HEK293T (cell line): ENCODE data around the gene SYCE3.
A peak's percentile ranks its signal among the peaks of the same experiment; 100 is the strongest.

Experiments
- CTCF ChIA-PET: fragments of 350-600 bp; formaldehyde crosslinking; extraction: SDS; loops from one replicate; lab custom pipeline; 2021; ENCODE audit warnings: antibody characterized with exemption, inconsistent platforms; lab: Yijun Ruan, JAX
- POLR2A ChIA-PET: fragments of 350-600 bp; formaldehyde crosslinking; extraction: SDS; loops from one replicate; lab custom pipeline; 2020; ENCODE audit warnings: antibody characterized with exemption, inconsistent platforms; lab: Yijun Ruan, JAX
- DNase-seq: peaks from one replicate; pipeline ENCODE4 v3.0.0; 2012; ENCODE audit warnings: mixed read lengths; ENCODE audit errors: extremely low spot score
- ARNT ChIP-seq: fragments of 450-650 bp; IDR thresholded peaks from 2 replicates; pipeline ENCODE4 v1.6.1; 2017; ENCODE audit warnings: mild to moderate bottlenecking
- BHLHE40 ChIP-seq: fragments of 450-650 bp; IDR thresholded peaks from 2 replicates; pipeline ENCODE4 v1.6.1; 2016; ENCODE audit warnings: mild to moderate bottlenecking, moderate library complexity, borderline replicate concordance
- CTBP1 ChIP-seq: fragments of 450-650 bp; IDR thresholded peaks from 2 replicates; pipeline ENCODE4 v1.6.1; 2016; ENCODE audit warnings: borderline replicate concordance
- ELF4 ChIP-seq: fragments of 450-650 bp; IDR thresholded peaks from 2 replicates; pipeline ENCODE4 v1.6.1; 2017; ENCODE audit warnings: antibody characterized with exemption
- FOXA1 ChIP-seq: fragments of 450-650 bp; IDR thresholded peaks from 2 replicates; pipeline ENCODE4 v1.6.1; 2016; ENCODE audit warnings: mild to moderate bottlenecking
- FOXK2 ChIP-seq: fragments of 450-650 bp; IDR thresholded peaks from 2 replicates; pipeline ENCODE4 v1.6.1; 2016; ENCODE audit warnings: mild to moderate bottlenecking
- FOXM1 ChIP-seq: fragments of 450-650 bp; IDR thresholded peaks from 2 replicates; pipeline ENCODE4 v1.6.1; 2017; ENCODE audit warnings: mild to moderate bottlenecking, borderline replicate concordance
- HDGF ChIP-seq: fragments of 450-650 bp; IDR thresholded peaks from 2 replicates; pipeline ENCODE4 v1.6.1; 2017; ENCODE audit warnings: antibody characterized with exemption, borderline replicate concordance
- L3MBTL2 ChIP-seq: fragments of 450-650 bp; conservative IDR thresholded peaks from 2 replicates; pipeline ENCODE4 v1.6.1; 2016; ENCODE audit warnings: mild to moderate bottlenecking
- LEF1 ChIP-seq: fragments of 450-650 bp; IDR thresholded peaks from 2 replicates; pipeline ENCODE4 v1.6.1; 2017; ENCODE audit warnings: mild to moderate bottlenecking, borderline replicate concordance
- NFRKB ChIP-seq: fragments of 450-650 bp; IDR thresholded peaks from 2 replicates; pipeline ENCODE4 v1.6.1; 2016; ENCODE audit warnings: mild to moderate bottlenecking, moderate library complexity
- SP1 ChIP-seq: fragments of 450-650 bp; IDR thresholded peaks from 2 replicates; pipeline ENCODE4 v1.6.1; 2017
- SUZ12 ChIP-seq: fragments of 450-650 bp; IDR thresholded peaks from 2 replicates; pipeline ENCODE4 v1.6.1; 2016; ENCODE audit warnings: mild to moderate bottlenecking
- TARDBP ChIP-seq: fragments of 450-650 bp; IDR thresholded peaks from 2 replicates; pipeline ENCODE4 v1.6.1; 2016
- ZNF384 ChIP-seq: fragments of 450-650 bp; IDR thresholded peaks from 2 replicates; pipeline ENCODE4 v1.6.1; 2016
- TF ChIP-seq, protein P1 (sequence below): fragments of 450-650 bp; IDR thresholded peaks from 2 replicates; pipeline ENCODE4 v1.6.1; 2016

SYCE3 gene

DNA sequence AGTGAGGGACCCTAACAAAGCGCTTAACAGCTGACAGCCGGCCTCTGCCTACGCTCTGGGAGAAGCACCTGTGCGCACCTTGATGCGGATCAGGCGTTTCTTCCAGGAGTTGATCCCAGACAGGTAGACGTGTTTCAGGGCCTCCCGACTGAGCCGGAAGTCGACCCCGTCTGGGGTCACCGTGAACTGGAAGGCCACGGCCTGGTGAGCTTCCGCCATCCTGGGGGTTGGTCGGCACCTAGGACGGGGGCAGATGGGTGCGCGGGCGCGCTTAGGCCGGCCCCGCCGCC, 14.9 kb upstream of the SYCE3 start:
- ChIA-PET CTCF (no interaction called here), POLR2A (interaction anchor here (1.1 to 1.7 kb wide), 3 partner anchors 11 to 70 kb away, joined by 3 read pairs; partner anchors contain the start of genes LMF2 and NCAPH2)
- TF ChIP-seq, protein P1, sequence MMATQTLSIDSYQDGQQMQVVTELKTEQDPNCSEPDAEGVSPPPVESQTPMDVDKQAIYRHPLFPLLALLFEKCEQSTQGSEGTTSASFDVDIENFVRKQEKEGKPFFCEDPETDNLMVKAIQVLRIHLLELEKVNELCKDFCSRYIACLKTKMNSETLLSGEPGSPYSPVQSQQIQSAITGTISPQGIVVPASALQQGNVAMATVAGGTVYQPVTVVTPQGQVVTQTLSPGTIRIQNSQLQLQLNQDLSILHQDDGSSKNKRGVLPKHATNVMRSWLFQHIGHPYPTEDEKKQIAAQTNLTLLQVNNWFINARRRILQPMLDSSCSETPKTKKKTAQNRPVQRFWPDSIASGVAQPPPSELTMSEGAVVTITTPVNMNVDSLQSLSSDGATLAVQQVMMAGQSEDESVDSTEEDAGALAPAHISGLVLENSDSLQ: no peak
- TF ChIP-seq SUZ12: no peak
- DNase-seq: no peak

DNA sequence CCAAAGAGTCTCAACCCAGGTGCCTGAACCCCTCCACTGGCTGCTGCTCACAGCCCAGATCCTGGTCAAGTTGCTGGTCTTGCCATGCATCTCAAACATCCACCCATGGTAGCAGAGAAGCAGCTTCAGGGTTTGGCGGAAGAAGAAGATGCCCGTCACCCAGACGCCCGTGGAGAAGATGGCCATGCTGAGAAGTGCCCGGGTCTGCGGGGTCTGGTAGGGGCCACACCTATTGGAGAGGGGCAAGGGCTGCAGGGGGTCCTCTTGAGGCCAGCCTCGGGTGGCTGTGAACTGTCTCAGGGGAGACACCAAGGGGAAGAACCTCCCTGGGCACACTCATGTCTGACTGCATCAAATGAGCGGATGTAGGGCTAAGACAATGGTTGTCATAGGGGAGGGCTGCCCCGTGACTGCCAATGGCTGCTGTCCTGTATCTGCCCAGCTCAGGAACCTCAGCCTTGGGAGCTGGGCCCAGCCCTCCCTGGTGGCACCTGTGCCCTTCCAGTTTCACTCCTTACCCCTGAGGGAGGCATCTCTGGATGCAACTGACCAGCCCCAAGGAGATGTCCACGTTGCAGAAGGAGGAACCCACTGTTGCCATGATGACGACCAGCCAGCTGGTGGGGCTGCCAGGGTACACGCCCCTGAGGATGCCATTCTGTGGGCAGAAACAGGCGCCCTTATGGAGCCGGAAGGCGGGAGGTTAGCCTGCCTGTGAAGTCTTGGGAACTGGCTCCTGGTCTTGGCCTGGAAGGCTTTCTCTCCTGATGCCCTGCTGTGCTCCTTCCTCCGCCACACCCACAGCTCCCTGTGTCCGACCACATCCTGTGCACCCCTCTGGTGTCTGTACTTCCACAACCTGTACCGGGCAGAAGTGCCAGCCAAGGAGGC, 14.3 kb upstream of the SYCE3 start:
- POLR2A ChIA-PET: interaction anchor here (1.0 to 1.7 kb wide), 5 partner anchors 8 to 69 kb away, joined by 3 to 4 read pairs (median 3); partner anchors contain the start of genes LMF2 and NCAPH2

DNA sequence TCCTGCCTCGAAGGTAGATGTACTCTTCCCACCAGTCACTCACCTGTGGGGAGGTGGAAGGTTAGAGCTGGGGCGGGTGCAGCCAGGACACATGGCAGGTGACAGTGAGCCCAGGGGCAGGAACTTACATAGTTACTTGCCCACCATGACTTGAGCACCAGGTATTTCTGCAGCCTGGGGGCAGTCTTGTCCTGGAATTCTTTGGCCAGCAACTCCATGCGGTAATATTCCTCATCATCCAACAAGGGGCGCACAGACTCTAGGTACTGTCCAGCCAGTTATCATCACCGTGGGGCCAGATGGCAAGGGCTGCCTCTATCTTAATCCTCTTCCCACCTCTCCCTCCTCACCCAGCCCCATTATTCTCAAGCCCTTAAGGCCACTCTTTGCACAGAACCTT, 13.4 kb upstream of the SYCE3 start:
- no peak for TF ChIP-seq NFRKB
- no peak for TF ChIP-seq LEF1
- TF ChIP-seq FOXA1: no peak
- no peak for TF ChIP-seq SUZ12
- TF ChIP-seq HDGF: no peak
- TF ChIP-seq SP1: no peak
- TF ChIP-seq CTBP1: no peak
- TF ChIP-seq FOXK2: no peak
- TF ChIP-seq, protein P1: no peak
- no peak for TF ChIP-seq ELF4
- no peak for TF ChIP-seq L3MBTL2
- no peak for TF ChIP-seq TARDBP
- no peak for TF ChIP-seq ARNT
- TF ChIP-seq BHLHE40: no peak
- no peak for TF ChIP-seq FOXM1
- TF ChIP-seq ZNF384: no peak
- DNase-seq: peak; percentile 54
- ChIA-PET POLR2A (interaction anchor here (1.0 to 2.0 kb wide), 5 partner anchors 9 to 51 kb away, joined by 3 to 14 read pairs (median 6); partner anchors contain the start of genes SCO2 and SYCE3), CTCF (interaction anchor here (1.3 kb wide), 1 partner anchor 45 kb away, joined by 8 read pairs; no protein-coding TSS in a partner anchor)

More for the DNA sequence above, 14.3 kb upstream of the SYCE3 start:
- TF ChIP-seq SUZ12: no peak
- no peak for TF ChIP-seq LEF1
- no peak for TF ChIP-seq ZNF384
- no peak for TF ChIP-seq BHLHE40
- CTCF ChIA-PET: interaction anchor here (1.3 kb wide), 1 partner anchor 44 kb away, joined by 8 read pairs; no protein-coding TSS in a partner anchor
- no peak for DNase-seq

DNA sequence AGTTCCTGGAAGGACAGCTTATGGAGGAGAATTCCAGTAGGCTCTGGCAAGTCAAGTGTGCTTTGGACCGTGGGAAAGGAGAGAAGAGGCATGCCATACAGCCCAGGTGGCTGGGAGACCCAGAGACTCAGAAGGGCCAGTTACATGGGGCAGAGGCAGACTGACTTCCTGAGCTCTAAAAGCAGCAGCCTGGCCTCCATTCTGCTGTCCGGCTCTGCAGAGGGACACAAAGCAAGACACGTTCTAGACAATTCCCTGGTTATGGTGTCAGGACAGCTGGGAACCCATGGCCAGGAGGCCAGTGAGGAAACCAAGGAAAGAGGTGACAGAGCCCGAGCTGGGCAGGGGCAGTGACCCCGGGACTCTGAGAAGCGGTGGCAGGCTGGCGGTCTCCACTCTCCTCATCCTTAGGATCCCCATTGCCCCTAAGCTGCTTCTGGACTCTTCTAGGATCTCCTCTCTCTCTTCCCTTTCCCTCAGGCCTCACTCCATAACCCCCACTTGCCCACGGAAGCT, 12.8 kb upstream of the SYCE3 start:
- TF ChIP-seq L3MBTL2: no peak
- no peak for TF ChIP-seq SUZ12
- no peak for TF ChIP-seq TARDBP
- TF ChIP-seq ARNT: no peak
- no peak for TF ChIP-seq FOXA1
- TF ChIP-seq BHLHE40: no peak
- TF ChIP-seq CTBP1: no peak
- TF ChIP-seq, protein P1: no peak
- no peak for DNase-seq
- POLR2A ChIA-PET: interaction anchor here (0.7 to 2.0 kb wide), 7 partner anchors 8 to 101 kb away, joined by 3 to 14 read pairs (median 4); partner anchors contain the start of genes SCO2 and SYCE3
- CTCF ChIA-PET: interaction anchor here (0.8 to 1.3 kb wide), 3 partner anchors 13 to 124 kb away, joined by 4 to 8 read pairs (median 5); partner anchors contain the start of gene SYCE3

DNA sequence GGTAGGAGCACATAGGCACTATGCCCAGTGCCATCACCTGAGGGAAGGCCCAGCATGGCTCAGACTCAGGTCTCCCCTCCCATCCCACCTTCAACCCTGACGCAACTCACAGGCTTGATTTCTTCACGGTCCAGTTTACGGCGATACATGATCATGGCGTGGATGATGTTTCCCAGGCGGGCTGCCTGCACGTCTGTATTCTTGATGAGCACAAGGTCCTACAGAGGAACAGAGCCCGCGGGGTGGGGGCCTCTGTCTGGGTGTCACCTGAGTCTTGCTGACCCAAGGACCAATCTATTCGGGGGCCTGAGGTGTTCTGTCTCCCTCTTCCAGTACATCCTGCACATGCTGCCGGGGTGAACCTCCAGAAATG, 11.7 kb upstream of the SYCE3 start:
- POLR2A ChIA-PET: interaction anchor here (1.0 to 2.0 kb wide), 2 partner anchors 9 kb away, joined by 4 to 11 read pairs; no protein-coding TSS in a partner anchor

More for the DNA sequence above, 11.7 kb upstream of the SYCE3 start:
- CTCF ChIA-PET: interaction anchor here (1.3 kb wide), 1 partner anchor 125 kb away, joined by 4 read pairs; no protein-coding TSS in a partner anchor
- DNase-seq: no peak
- TF ChIP-seq, protein P1: no peak
- TF ChIP-seq SUZ12: no peak
- no peak for TF ChIP-seq SP1
- no peak for TF ChIP-seq FOXK2
- no peak for TF ChIP-seq BHLHE40
- TF ChIP-seq ELF4: no peak
- TF ChIP-seq FOXA1: no peak
- no peak for TF ChIP-seq CTBP1
- TF ChIP-seq ZNF384: no peak
- no peak for TF ChIP-seq ARNT
- no peak for TF ChIP-seq FOXM1
- no peak for TF ChIP-seq L3MBTL2
- no peak for TF ChIP-seq HDGF
- TF ChIP-seq NFRKB: no peak
